Mesenchymal stem cell (in vitro differentiated cells and primary cell): ENCODE results near the gene TSPAN15.

ENCODE experiments used
- DNase-seq: peaks from one replicate; pipeline ENCODE4 v3.0.0-alpha.2; 2013
- H2AFZ ChIP-seq: one replicate; pipeline ENCODE4 v1.6.1; 2013; ENCODE audit warnings: low read depth, mild to moderate bottlenecking, control low read depth, inconsistent platforms, low read length, moderate library complexity
- H2AK5ac ChIP-seq: 2 replicates; pipeline ENCODE4 v1.6.1; 2013; ENCODE audit warnings: low read length, moderate library complexity, mild to moderate bottlenecking, inconsistent platforms; ENCODE audit not compliant: severe bottlenecking
- H2BK120ac ChIP-seq: one replicate; pipeline ENCODE4 v1.6.1; 2013; ENCODE audit warnings: low read depth, mild to moderate bottlenecking, inconsistent platforms, low read length, moderate library complexity
- H2BK12ac ChIP-seq, 2 experiments: one replicate each; pipeline ENCODE4 v1.6.1; 2013; ENCODE audit warnings: inconsistent platforms in 2 of 2, low read length in 2 of 2, mild to moderate bottlenecking in 2 of 2, moderate library complexity in 2 of 2, control low read depth in 1 of 2
- H2BK15ac ChIP-seq: one replicate; pipeline ENCODE4 v1.6.1; 2013; ENCODE audit warnings: mild to moderate bottlenecking, low read depth, inconsistent platforms; ENCODE audit not compliant: poor library complexity, severe bottlenecking
- H2BK5ac ChIP-seq: 2 replicates; pipeline ENCODE4 v1.6.1; 2013; ENCODE audit warnings: low read depth, mild to moderate bottlenecking, low read length, control low read depth, inconsistent platforms; ENCODE audit not compliant: poor library complexity, severe bottlenecking
- H3K14ac ChIP-seq, 2 experiments: one replicate each; pipeline ENCODE4 v1.6.1; 2013; ENCODE audit warnings: inconsistent platforms in 2 of 2, low read length in 2 of 2, control low read depth in 1 of 2, mild to moderate bottlenecking in 1 of 2, moderate library complexity in 1 of 2
- H3K18ac ChIP-seq, 2 experiments: one replicate each; pipeline ENCODE4 v1.6.1; 2013; ENCODE audit warnings: inconsistent platforms in 2 of 2, low read length in 2 of 2, control low read depth in 1 of 2, low read depth in 1 of 2, mild to moderate bottlenecking in 1 of 2
- H3K23ac ChIP-seq, 2 experiments: one replicate each; pipeline ENCODE4 v1.6.1; 2013; ENCODE audit warnings: inconsistent platforms in 2 of 2, low read length in 2 of 2, mild to moderate bottlenecking in 2 of 2, moderate library complexity in 2 of 2, control low read depth in 1 of 2
- H3K27ac ChIP-seq: 2 replicates; pipeline ENCODE4 v1.5.1; 2013; ENCODE audit warnings: mild to moderate bottlenecking, moderate library complexity, low read length, control low read depth, inconsistent platforms; ENCODE audit not compliant: poor library complexity, severe bottlenecking
- H3K27me3 ChIP-seq, 2 experiments: 2 replicates each; pipeline versions ENCODE4 v1.6.1 to v1.7.0; 2013; ENCODE audit warnings: low read length in 2 of 2, mild to moderate bottlenecking in 2 of 2, moderate library complexity in 2 of 2, control low read depth in 1 of 2, inconsistent platforms in 1 of 2; ENCODE audit not compliant: control insufficient read depth in 1 of 2, insufficient read depth in 1 of 2
- H3K36me3 ChIP-seq, 2 experiments: 2 replicates each; pipeline versions ENCODE4 v1.6.1 to v1.7.0; 2013; ENCODE audit warnings: low read length in 2 of 2, control low read depth in 1 of 2, inconsistent platforms in 1 of 2, low read depth in 1 of 2, mild to moderate bottlenecking in 1 of 2; ENCODE audit not compliant: insufficient read depth in 2 of 2, control insufficient read depth in 1 of 2
- H3K4ac ChIP-seq, 2 experiments: one replicate each; pipeline ENCODE4 v1.6.1; 2013; ENCODE audit warnings: inconsistent platforms in 2 of 2, low read length in 2 of 2, mild to moderate bottlenecking in 2 of 2, moderate library complexity in 2 of 2, control low read depth in 1 of 2, low read depth in 1 of 2
- H3K4me1 ChIP-seq: 2 replicates; pipeline ENCODE4 v1.6.1; 2013; ENCODE audit warnings: low read depth, low read length, control low read depth; ENCODE audit not compliant: control insufficient read depth, insufficient read depth
- H3K4me2 ChIP-seq: 2 replicates; pipeline ENCODE4 v1.6.1; 2013; ENCODE audit warnings: low read length, mild to moderate bottlenecking, inconsistent platforms; ENCODE audit not compliant: poor library complexity, severe bottlenecking
- H3K4me3 ChIP-seq, 2 experiments: 2 replicates each; pipeline versions ENCODE4 v1.5.1 to v1.7.0; 2013; ENCODE audit warnings: low read length in 2 of 2, mild to moderate bottlenecking in 2 of 2, control low read depth in 1 of 2, low read depth in 1 of 2; ENCODE audit not compliant: insufficient read depth in 1 of 2
- H3K79me1 ChIP-seq: replicated peaks from 2 replicates; pipeline ENCODE4 v1.6.1; 2013; ENCODE audit warnings: mild to moderate bottlenecking, control low read depth, low read length, inconsistent platforms; ENCODE audit not compliant: poor library complexity, severe bottlenecking
- H3K9ac ChIP-seq: 2 replicates; pipeline ENCODE4 v1.7.0; 2013; ENCODE audit warnings: mild to moderate bottlenecking, low read length, moderate library complexity
- H3K9me3 ChIP-seq: 2 replicates; pipeline ENCODE4 v1.7.0; 2013; ENCODE audit warnings: mild to moderate bottlenecking, low read length; ENCODE audit not compliant: control insufficient read depth
- H4K8ac ChIP-seq: one replicate; pipeline ENCODE4 v1.6.1; 2013; ENCODE audit warnings: inconsistent platforms, mild to moderate bottlenecking, low read length, moderate library complexity
- H4K91ac ChIP-seq: one replicate; pipeline ENCODE4 v1.6.1; 2013; ENCODE audit warnings: mild to moderate bottlenecking, low read length, inconsistent platforms
- WGBS: methylation state at CpG from one replicate; pipeline ENCODE4 v1.1.7; 2013; ENCODE audit warnings: mixed read lengths; 5-methylcytosine and 5-hydroxymethylcytosine counted together

TSPAN15 gene

DNA sequence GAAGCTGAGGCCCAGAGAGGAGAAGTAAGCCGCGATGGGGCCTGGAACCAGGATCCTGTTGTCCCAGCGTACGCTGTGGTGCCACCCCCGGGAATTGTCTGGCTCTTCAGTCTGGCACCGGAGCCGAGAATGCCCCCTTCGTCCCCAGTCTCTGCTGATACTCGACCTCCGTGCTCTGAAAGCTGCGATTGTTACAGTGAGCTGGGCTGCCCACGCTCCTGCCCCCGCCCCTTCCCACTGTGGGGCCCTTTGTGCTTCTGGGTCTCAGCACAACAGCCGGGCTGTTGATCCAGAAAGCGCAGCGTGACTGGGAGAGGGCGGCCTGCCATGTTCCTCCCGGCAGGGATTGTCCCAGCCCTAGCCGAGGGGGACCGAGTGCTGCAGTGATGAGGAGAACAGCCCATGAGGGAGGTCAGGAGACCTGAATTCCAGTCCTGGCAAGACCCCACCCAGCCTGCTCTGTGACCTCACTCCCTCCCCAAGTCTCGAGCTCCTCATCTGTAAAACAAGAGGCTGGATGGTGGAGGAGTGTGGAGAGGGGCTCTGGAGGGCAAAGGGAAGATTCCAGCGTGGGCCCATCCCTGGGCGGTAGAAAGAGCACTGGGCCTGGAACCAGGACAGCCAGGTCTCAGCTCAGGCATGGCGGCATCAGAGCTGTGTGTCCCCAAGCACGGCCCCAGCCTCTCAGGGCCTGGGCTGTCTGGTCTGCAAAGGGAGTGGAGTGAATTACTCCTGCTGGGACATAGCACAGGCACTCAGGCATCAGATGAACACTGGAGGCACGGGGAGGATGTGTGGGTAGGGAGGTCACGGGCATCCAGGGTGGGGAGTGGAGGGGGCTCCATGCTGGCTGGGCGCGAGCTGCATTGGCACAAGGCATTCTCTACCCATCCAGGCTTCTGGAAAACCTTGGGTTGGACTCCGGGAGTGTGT is 43.6 kb downstream of the TSPAN15 start:
- Histone ChIP-seq H3K4me2 (no peak overlapping the region), H3K18ac (no peak overlapping the region), H3K23ac (no peak overlapping the region), H3K4ac (no peak overlapping the region), H3K79me1 (no peaks in the 10 kb centered on the region), H3K4me3 (no peak overlapping the region), H4K8ac (no peak overlapping the region), H2BK120ac (no peak overlapping the region), H3K36me3 (no peaks in the 10 kb centered on the region), H3K9ac (no peak overlapping the region), H3K27me3 (peaks cover 0 to 17% of the 10 kb centered on the region in 2 experiments), H2BK12ac (no peak overlapping the region), H2BK5ac (no peak overlapping the region), H4K91ac (peak overlapping the region; percentile 52), H3K14ac (no peak overlapping the region), H2AK5ac (no peak overlapping the region), H3K27ac (no peak overlapping the region), H2BK15ac (peak overlapping the region; percentile 31), H3K9me3 (peaks cover under 1% of the 10 kb centered on the region), H2AFZ (no peak overlapping the region), H3K4me1 (peaks cover 2% of the 10 kb centered on the region)
- WGBS: 94% methylated on average over 28 of the region's 30 CpGs
- DNase-seq: no peak

DNA sequence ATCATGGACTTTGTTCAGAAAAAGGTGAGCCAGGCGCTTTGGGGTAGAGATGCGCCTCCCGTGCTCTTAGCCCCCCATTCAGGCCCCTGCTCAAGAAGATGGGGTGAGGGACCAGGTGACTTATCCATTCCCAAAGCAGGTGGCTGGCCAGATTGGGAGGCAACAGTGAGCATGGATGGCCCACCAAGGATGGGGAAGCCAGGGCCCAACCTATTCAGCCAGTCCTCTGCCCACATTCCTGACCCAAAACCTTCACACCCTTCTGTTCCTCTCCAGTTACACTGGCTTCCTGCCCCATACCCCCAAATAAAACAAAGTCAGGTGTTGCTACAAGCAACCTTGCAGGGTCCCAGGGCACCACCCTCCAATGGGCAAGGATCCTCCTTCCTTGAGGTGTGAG is 44.4 kb downstream of the TSPAN15 start:
- H3K9me3 ChIP-seq: no peaks in the 10 kb centered on the region
- 100% methylated on average over 3 of the region's 3 CpGs for WGBS

DNA sequence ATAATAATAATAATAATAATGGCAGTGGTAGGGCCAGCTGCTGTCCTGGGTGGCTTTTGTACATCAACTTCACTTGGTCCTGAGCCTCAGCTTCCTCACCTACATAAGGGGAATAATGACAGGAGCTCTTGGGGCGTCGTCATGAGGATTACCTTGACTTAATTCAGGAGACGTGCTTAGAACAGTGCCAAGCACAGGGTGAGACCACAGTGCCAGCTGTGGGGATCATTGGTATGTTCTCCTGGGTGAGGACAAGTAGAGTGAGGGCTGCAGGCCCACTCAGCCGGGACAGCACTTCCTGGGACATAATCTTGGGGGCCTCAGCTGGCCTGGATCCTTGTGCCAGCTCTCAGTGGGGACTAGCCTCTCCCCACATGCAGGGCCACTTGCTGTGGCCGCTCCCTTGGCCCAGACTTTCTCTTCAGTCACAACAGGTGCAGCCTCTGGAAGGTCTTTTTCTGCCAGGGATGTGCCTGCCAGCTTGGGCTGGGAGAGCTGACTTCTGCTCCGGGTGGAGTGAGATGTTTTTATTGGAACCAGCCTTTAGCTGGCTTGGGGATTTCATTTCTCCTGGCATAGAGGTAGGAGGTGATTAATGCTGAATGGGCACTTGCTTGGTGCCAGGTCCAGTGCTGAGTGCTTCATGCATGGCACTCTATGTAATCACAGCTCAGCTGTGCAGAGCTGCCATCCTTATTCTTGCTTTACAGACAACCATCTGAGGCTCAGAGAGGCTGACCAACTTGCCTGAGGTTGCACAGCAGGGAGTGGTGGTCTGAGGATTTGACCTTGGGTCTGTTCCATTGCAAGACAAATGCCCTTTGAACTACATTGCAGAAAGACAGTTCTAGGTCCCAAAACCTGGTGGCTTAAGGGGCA is 45.3 kb downstream of the TSPAN15 start:
- WGBS: 85% methylated on average over 6 of the region's 6 CpGs
- no peak overlapping the region for H2BK5ac ChIP-seq
- H4K91ac ChIP-seq: no peak overlapping the region
- H3K4me1 ChIP-seq: peaks cover 2% of the 10 kb centered on the region
- no peak overlapping the region for H3K4me3 ChIP-seq
- no peak overlapping the region for H2BK120ac ChIP-seq
- H3K4ac ChIP-seq: no peak overlapping the region
- no peak overlapping the region for H3K4me2 ChIP-seq
- H3K18ac ChIP-seq: no peak overlapping the region
- no peaks in the 10 kb centered on the region for H3K9me3 ChIP-seq
- no peak overlapping the region for H2BK12ac ChIP-seq
- H3K27me3 ChIP-seq: peaks cover 0 to 17% of the 10 kb centered on the region in 2 experiments
- H3K36me3 ChIP-seq: no peaks in the 10 kb centered on the region
- no peak overlapping the region for H2BK15ac ChIP-seq
- H3K23ac ChIP-seq: no peak overlapping the region
- H3K14ac ChIP-seq: no peak overlapping the region
- no peak overlapping the region for H3K27ac ChIP-seq
- no peak overlapping the region for H2AFZ ChIP-seq
- H3K9ac ChIP-seq: no peak overlapping the region
- H3K79me1 ChIP-seq: no peaks in the 10 kb centered on the region
- DNase-seq: no peak
- H2AK5ac ChIP-seq: no peak overlapping the region
- H4K8ac ChIP-seq: peak overlapping the region; percentile 51

More for the DNA sequence above, 44.4 kb downstream of the TSPAN15 start:
- no peak overlapping the region for H3K18ac ChIP-seq
- H2BK120ac ChIP-seq: no peak overlapping the region
- H3K36me3 ChIP-seq: no peaks in the 10 kb centered on the region
- H2AK5ac ChIP-seq: no peak overlapping the region
- H4K91ac ChIP-seq: no peak overlapping the region
- no peak overlapping the region for H3K4ac ChIP-seq
- no peaks in the 10 kb centered on the region for H3K79me1 ChIP-seq
- peaks cover 0 to 17% of the 10 kb centered on the region in 2 experiments for H3K27me3 ChIP-seq
- no peak overlapping the region for H3K23ac ChIP-seq
- no peak overlapping the region for H2AFZ ChIP-seq
- no peak overlapping the region for H2BK15ac ChIP-seq
- H3K4me3 ChIP-seq: no peak overlapping the region
- no peak for DNase-seq
- peaks cover 2% of the 10 kb centered on the region for H3K4me1 ChIP-seq
- no peak overlapping the region for H2BK12ac ChIP-seq
- no peak overlapping the region for H3K14ac ChIP-seq
- no peak overlapping the region for H3K9ac ChIP-seq
- H3K4me2 ChIP-seq: no peak overlapping the region
- no peak overlapping the region for H4K8ac ChIP-seq
- H3K27ac ChIP-seq: no peak overlapping the region
- H2BK5ac ChIP-seq: no peak overlapping the region

DNA sequence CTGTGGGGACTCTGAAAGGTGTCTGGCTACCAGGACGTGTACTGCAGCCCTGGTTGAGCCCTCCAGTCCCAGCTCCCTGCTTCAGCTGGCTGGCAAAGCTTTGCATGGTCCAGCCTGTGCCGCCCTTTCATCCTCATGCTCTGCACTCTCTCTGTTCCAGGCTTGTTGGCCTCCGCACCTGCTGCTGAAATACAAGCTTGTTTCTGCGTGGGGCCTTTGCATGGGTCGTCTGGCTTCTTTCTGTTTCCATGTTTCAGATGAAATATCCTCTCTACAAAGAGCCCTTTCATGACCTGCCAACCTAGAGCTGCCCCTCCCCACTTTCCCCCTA is 45.9 kb downstream of the TSPAN15 start:
- no peaks in the 10 kb centered on the region for H3K36me3 ChIP-seq
- H3K27ac ChIP-seq: no peak overlapping the region
- H3K14ac ChIP-seq: no peak overlapping the region
- no peak overlapping the region for H3K4me2 ChIP-seq
- no peak overlapping the region for H4K91ac ChIP-seq
- no peak overlapping the region for H2AFZ ChIP-seq
- no peak overlapping the region for H2AK5ac ChIP-seq
- WGBS: 88% methylated on average over 5 of the region's 5 CpGs
- no peak overlapping the region for H3K4ac ChIP-seq
- no peak overlapping the region for H2BK120ac ChIP-seq
- H3K18ac ChIP-seq: no peak overlapping the region
- DNase-seq: no peak
- H2BK5ac ChIP-seq: no peak overlapping the region
- peaks cover 0 to 17% of the 10 kb centered on the region in 2 experiments for H3K27me3 ChIP-seq
- peak overlapping the region in 1 of 2 experiments; percentile 29 for H2BK12ac ChIP-seq
- peaks cover under 1% of the 10 kb centered on the region for H3K4me1 ChIP-seq
- H3K9me3 ChIP-seq: no peaks in the 10 kb centered on the region
- no peak overlapping the region for H4K8ac ChIP-seq
- H2BK15ac ChIP-seq: no peak overlapping the region
- H3K79me1 ChIP-seq: no peaks in the 10 kb centered on the region
- no peak overlapping the region for H3K4me3 ChIP-seq
- no peak overlapping the region for H3K9ac ChIP-seq
- H3K23ac ChIP-seq: no peak overlapping the region
